Measurements from ENCODE around the gene HBEGF. TPM values are rescaled to one million over a fixed set of nuclear protein-coding genes. Genes with fewer than 3 reads are reported as not detected.

HBEGF gene, protein sequence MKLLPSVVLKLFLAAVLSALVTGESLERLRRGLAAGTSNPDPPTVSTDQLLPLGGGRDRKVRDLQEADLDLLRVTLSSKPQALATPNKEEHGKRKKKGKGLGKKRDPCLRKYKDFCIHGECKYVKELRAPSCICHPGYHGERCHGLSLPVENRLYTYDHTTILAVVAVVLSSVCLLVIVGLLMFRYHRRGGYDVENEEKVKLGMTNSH
- total RNA-seq = 2.7 and 3.6 TPM in 2 replicates
- long read RNA-seq, partial matches to known transcripts = 2 of 7 reads
- long read RNA-seq, other reads (novel, unspliced or antisense) = 1 of 7 reads

DNA sequence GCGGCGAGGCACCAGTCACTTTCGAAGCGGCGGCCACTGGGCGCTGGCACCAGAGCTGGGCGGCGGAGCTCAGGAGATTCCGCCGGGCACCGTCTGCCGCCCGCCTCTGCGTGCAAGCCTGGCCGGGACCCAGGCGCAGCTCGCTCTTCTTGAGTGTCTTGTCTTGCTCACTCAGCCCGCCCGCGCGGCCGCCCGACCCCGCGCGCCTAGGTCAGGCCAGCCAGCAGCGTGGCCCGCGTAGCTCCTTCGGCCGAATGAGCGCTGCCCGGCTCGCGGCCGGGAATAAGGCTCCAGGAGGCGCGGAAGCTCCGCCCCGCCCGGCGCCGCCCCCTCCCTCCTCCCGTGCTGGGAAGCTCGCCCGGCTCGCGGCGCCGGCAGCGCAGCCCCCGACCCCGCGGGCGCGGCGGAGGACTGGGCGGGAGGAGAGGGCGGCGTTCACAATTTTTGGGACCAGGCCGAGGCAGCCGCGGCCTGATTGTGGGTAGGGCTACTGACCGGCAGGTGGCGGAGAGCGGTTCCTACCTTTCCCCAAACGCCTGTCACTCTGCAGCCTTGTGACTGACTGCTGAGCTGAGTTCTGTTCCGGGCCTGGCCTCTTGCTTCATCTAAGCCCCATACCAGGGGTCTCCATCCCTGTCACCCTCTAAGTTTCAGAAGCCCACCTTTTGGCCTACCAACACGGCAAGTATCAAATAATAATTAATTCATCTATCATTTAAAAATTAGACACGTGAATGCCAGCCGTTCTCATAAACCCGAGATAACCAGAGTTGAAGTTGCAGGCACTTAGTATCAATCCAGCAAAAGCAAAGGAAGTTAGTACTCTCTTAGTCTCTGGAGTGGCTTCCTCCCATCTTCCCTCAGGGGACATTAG, at the start of gene HBEGF:
Gene HBEGF, minus strand, starts transcription at position 256 of the 874 bp plus-strand sequence. CDS start 275 bp downstream, outside the sequence.
- Mint-ChIP-seq H3K27ac (ENCODE audit: unreplicated experiment) (peak within 1 kb of the TSS; percentile 42), H3K4me3 (ENCODE audit: unreplicated experiment) (peak within 1 kb of the TSS; percentile 83), H3K4me1 (ENCODE audit: unreplicated experiment) (peaks cover 14% of the 10 kb centered on the region), H3K27me3 (ENCODE audit: unreplicated experiment) (no peaks in the 10 kb centered on the region), H3K9me3 (ENCODE audit: unreplicated experiment) (no peaks in the 10 kb centered on the region), H3K36me3 (ENCODE audit: unreplicated experiment) (no peaks in the 10 kb centered on the region)
- peak; percentile 89 for DNase-seq (ENCODE audit: extremely low spot score, unreplicated experiment)
- TF ChIP-seq, protein P1, sequence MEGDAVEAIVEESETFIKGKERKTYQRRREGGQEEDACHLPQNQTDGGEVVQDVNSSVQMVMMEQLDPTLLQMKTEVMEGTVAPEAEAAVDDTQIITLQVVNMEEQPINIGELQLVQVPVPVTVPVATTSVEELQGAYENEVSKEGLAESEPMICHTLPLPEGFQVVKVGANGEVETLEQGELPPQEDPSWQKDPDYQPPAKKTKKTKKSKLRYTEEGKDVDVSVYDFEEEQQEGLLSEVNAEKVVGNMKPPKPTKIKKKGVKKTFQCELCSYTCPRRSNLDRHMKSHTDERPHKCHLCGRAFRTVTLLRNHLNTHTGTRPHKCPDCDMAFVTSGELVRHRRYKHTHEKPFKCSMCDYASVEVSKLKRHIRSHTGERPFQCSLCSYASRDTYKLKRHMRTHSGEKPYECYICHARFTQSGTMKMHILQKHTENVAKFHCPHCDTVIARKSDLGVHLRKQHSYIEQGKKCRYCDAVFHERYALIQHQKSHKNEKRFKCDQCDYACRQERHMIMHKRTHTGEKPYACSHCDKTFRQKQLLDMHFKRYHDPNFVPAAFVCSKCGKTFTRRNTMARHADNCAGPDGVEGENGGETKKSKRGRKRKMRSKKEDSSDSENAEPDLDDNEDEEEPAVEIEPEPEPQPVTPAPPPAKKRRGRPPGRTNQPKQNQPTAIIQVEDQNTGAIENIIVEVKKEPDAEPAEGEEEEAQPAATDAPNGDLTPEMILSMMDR (IDR thresholded peaks at IDR 0.05) = peak; percentile 56

DNA sequence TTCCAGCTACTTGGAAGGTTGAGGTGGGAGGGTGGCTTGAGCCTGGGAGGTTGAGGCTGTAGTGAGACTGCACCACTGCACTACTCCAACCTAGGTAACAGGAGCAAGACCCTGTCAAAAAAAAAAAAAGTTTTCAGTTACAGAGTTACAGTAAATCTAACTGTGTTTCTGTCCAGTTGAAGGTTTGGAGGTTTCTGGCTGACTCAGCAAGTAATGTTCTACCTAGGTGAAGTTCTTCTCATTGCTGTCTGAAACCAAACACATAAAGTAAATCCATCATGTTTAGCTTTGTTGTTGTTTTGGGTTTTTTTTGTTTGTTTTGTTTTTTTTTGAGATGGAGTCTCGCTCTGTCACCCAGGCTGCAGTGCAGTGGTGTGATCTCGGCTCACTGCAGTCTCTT, 47.3 kb upstream of the HBEGF start:
- H3K27ac Mint-ChIP-seq (ENCODE audit: unreplicated experiment) = no peak overlapping the region
- TF ChIP-seq, protein P1 (IDR thresholded peaks at IDR 0.05) = no peak
- no peaks in the 10 kb centered on the region for H3K27me3 Mint-ChIP-seq (ENCODE audit: unreplicated experiment)
- no peaks in the 10 kb centered on the region for H3K9me3 Mint-ChIP-seq (ENCODE audit: unreplicated experiment)
- peaks cover 2% of the 10 kb centered on the region for H3K36me3 Mint-ChIP-seq (ENCODE audit: unreplicated experiment)
- no peak overlapping the region for H3K4me3 Mint-ChIP-seq (ENCODE audit: unreplicated experiment)
- DNase-seq (ENCODE audit: extremely low spot score, unreplicated experiment) = no peak
- no peaks in the 10 kb centered on the region for H3K4me1 Mint-ChIP-seq (ENCODE audit: unreplicated experiment)

DNA sequence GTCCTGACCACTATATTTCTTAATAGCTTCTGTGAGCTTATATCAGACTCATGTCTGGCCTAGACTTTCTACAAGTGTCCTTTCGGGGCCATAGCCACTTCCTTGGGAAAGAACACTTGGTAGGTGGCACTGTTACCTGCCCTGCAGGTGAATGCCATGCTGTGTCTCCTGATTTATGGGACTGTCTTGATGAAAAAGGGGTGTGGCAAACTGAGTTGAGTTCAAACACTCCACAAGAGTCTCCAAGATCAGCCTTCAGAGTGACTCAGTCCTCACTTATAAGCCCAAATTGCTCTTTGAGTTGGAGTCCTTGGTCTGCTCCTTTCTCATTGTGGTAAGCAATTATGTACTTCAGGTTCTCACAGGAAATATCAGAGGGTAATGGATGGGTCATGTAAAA, 45.3 kb upstream of the HBEGF start:
- no peak overlapping the region for H3K27ac Mint-ChIP-seq (ENCODE audit: unreplicated experiment)
- H3K27me3 Mint-ChIP-seq (ENCODE audit: unreplicated experiment) = no peaks in the 10 kb centered on the region
- no peaks in the 10 kb centered on the region for H3K4me1 Mint-ChIP-seq (ENCODE audit: unreplicated experiment)
- H3K36me3 Mint-ChIP-seq (ENCODE audit: unreplicated experiment) = peaks cover 2% of the 10 kb centered on the region
- TF ChIP-seq, protein P1 (IDR thresholded peaks at IDR 0.05) = no peak
- H3K4me3 Mint-ChIP-seq (ENCODE audit: unreplicated experiment) = no peak overlapping the region
- DNase-seq (ENCODE audit: extremely low spot score, unreplicated experiment) = peak; percentile 44
- no peaks in the 10 kb centered on the region for H3K9me3 Mint-ChIP-seq (ENCODE audit: unreplicated experiment)

DNA sequence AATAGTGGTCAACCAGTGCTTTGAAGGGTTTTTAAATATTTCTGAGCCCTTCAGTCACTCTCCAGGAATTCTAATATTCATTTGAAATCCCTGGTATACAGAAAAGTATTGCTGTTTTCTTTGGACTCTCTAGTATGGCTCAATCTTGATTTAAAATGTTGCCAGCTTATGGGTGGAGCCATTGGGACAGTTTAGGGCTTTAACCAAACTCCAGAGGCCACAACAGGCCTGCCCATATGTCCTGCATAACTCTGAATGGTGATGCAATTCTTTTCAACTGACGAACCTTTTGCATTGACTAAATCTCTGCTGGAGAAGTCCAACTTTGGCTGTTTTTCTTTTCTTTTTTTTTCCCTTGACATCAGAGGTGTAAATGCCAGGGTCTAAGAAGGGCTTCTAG, 44.9 kb upstream of the HBEGF start:
- Mint-ChIP-seq H3K27me3 (ENCODE audit: unreplicated experiment) (no peaks in the 10 kb centered on the region), H3K4me3 (ENCODE audit: unreplicated experiment) (no peak overlapping the region), H3K4me1 (ENCODE audit: unreplicated experiment) (no peaks in the 10 kb centered on the region), H3K36me3 (ENCODE audit: unreplicated experiment) (peaks cover 2% of the 10 kb centered on the region), H3K27ac (ENCODE audit: unreplicated experiment) (no peak overlapping the region), H3K9me3 (ENCODE audit: unreplicated experiment) (no peaks in the 10 kb centered on the region)
- no peak for DNase-seq (ENCODE audit: extremely low spot score, unreplicated experiment)
- TF ChIP-seq, protein P1 (IDR thresholded peaks at IDR 0.05) = no peak

DNA sequence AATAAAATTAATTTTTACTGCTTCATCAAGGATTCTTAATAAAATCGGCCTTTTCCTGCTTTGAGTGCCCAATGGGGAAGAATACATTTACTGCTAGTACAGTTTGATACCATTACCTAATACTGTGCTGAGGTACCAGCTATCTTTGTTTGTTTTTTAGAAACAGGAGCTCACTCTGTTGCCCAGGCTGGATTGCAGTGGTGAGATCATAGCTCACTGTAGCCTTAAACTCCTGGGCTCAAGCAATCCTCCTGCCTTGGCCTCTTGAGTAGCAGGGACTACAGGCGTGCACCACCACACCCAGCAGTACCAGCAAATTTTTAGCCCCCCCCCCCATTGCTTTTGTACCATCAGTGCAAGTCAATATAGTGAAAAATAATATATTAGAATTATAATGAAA, 41.6 kb upstream of the HBEGF start:
- no peaks in the 10 kb centered on the region for H3K27me3 Mint-ChIP-seq (ENCODE audit: unreplicated experiment)
- peaks cover 2% of the 10 kb centered on the region for H3K36me3 Mint-ChIP-seq (ENCODE audit: unreplicated experiment)
- H3K4me3 Mint-ChIP-seq (ENCODE audit: unreplicated experiment) = no peak overlapping the region
- H3K9me3 Mint-ChIP-seq (ENCODE audit: unreplicated experiment) = no peaks in the 10 kb centered on the region
- TF ChIP-seq, protein P1 (IDR thresholded peaks at IDR 0.05) = no peak
- no peaks in the 10 kb centered on the region for H3K4me1 Mint-ChIP-seq (ENCODE audit: unreplicated experiment)
- H3K27ac Mint-ChIP-seq (ENCODE audit: unreplicated experiment) = no peak overlapping the region
- DNase-seq (ENCODE audit: extremely low spot score, unreplicated experiment) = peak; percentile 15
